Hepatocyte (in vitro differentiated cells): ENCODE results near the gene ETV2.

Experiments
- EZH2 ChIP-seq: fragments of 200-600 bp; sonication (generic); IDR thresholded peaks from 2 replicates; pipeline ENCODE4 v1.6.1; 2016; ENCODE audit warnings: antibody characterized with exemption, mild to moderate bottlenecking, borderline replicate concordance
- TF ChIP-seq, protein P1 (sequence below): fragments of 200-600 bp; sonication (generic); IDR thresholded peaks from 2 replicates; pipeline ENCODE4 v1.5.1; 2016; ENCODE audit warnings: antibody characterized with exemption, mild to moderate bottlenecking; ENCODE audit not compliant: poor library complexity

DNA sequence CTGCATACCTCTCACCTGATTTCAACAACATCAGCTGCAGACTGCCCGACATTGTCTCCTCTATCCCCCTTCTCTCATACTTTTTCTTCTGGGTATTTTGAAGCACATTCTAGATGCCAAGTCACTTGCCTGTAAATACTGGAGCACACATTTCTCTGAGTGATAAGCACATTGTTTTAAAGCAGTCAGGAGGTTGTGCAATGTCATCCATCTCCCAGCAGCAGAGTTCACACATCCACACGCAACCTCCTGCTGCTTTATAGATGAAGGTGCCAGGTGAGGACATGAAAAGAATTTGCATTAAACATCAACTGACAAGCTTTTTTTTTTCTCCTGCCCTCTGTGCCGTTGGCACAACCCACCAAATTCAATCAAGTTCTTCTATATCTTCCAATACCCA, 30.3 kb downstream of the ETV2 start:
- no peak for TF ChIP-seq EZH2
- TF ChIP-seq, protein P1, sequence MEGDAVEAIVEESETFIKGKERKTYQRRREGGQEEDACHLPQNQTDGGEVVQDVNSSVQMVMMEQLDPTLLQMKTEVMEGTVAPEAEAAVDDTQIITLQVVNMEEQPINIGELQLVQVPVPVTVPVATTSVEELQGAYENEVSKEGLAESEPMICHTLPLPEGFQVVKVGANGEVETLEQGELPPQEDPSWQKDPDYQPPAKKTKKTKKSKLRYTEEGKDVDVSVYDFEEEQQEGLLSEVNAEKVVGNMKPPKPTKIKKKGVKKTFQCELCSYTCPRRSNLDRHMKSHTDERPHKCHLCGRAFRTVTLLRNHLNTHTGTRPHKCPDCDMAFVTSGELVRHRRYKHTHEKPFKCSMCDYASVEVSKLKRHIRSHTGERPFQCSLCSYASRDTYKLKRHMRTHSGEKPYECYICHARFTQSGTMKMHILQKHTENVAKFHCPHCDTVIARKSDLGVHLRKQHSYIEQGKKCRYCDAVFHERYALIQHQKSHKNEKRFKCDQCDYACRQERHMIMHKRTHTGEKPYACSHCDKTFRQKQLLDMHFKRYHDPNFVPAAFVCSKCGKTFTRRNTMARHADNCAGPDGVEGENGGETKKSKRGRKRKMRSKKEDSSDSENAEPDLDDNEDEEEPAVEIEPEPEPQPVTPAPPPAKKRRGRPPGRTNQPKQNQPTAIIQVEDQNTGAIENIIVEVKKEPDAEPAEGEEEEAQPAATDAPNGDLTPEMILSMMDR, result no peak
